GM19372 (cell line): ENCODE measurements around the gene LDHAL6B.

ENCODE experiments used
- ATAC-seq: cut with Tn5 transposase; IDR thresholded peaks from one replicate; pipeline ENCODE4 v1.9.1; 2021; ENCODE audit warnings: mild to moderate bottlenecking, low read depth, moderate library complexity; ENCODE audit not compliant: unreplicated experiment

Gene LDHAL6B

DNA sequence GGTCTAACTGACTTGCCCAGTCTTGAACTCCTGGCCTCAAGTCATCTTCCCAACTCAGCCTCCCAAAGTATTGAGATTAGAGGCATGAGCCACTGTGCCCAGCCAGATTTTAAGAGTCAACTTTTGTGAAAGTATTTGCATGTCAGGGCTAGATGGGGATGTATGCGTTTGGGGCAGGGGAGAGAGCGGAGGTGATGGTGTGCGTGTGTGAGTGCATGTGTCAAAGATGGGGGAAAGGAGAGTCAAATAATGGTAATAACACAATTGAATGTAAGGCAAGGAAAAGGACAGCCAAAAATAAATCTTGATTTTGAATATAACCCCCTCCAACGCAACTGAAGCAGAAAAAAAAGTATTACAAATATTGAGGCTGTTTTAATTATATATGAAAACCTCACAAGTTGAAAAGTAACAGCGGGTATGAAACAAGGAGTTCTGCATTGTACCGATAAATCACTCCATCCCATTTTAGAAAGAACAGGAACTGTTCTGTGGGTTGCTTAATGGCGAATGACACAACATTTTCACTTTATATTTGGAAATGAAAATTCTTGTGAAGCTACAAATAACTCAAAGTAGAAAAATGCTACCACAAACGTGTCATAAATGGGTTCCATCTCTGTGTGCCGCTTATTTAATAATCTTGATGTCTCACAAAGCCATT is 29.9 kb upstream of the LDHAL6B start:
- ATAC-seq, result no peak

DNA sequence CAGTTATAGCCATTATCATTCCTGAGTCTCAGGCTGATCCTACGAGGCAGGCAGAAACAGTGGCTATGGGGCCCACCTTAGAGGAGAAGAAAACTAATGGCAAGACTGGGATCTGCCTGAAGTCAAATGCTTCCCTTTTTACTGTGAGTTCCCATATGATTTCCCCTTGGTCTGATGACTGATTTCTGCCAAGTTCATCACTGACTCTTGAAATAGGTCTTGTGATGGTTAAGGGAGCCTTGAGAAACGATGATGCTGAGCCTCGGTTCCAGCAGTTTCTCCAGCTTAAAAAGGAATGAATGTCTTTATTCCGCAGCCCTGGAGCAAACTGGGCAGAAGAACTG is 29.4 kb upstream of the LDHAL6B start:
- ATAC-seq, result no peak

DNA sequence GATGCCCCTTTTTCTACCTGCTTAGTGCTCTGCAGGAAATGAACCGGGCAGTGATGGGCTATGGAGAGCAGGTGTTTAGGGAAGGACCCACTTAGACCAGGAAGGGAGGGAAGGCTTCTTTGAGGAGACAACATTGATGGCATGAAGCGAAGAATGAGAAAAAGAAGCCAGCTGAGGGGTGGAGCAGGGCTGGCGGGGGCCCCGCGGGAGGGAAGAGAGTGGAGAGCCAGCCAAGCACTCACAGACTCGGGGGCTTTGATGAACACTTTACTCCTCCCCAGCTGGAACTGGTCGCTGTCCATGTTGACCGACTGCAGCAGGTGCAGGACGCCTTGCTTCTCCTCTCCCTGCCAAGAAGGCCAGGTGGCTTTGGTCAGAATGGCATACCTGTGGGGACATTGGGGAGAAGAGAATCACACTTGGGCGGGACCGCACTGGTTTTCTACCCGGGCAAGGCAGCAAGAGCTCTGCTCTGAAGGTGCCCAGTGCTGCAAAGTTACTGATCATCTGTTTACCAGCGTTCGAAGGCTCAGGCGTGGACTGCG is 28.4 kb upstream of the LDHAL6B start:
- ATAC-seq, result no peak

GRCh38 chr15:59179717-59180116 is 26.9 kb upstream of the LDHAL6B start:
- no peak for ATAC-seq

DNA sequence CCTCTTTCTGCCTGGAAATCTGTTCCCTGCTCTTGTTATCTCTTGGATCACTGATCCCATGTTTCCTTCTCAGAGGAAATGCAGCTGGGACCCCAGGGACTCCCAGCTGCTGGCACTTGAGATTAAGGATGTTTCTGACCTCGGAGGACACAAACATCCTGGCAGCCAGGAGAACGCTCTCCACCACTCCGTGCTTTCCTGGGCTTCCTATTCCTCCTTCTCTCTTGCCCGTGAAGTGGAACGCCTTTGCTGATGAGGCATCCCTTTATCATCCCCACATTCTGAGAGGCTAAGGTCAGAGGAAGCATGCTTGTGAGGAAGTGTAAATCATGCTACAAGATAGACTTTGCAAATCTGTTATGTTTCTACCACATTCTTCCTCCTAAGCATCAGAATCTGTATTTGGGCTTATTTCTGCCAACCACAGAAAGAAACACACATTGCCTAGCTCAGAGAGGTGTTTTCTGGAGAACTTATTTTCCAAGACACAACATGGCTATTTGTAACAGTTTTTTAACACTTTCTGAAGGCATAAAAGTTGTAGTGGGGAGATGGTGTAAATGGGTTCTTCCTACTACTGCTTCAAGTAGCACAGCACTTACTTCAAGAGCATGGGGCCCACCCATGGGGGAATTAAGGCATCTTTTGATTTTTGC is 25.6 kb upstream of the LDHAL6B start:
- ATAC-seq, result no peak

GRCh38 chr15:59185725-59186124 is 20.9 kb upstream of the LDHAL6B start:
- ATAC-seq, result no peak

DNA sequence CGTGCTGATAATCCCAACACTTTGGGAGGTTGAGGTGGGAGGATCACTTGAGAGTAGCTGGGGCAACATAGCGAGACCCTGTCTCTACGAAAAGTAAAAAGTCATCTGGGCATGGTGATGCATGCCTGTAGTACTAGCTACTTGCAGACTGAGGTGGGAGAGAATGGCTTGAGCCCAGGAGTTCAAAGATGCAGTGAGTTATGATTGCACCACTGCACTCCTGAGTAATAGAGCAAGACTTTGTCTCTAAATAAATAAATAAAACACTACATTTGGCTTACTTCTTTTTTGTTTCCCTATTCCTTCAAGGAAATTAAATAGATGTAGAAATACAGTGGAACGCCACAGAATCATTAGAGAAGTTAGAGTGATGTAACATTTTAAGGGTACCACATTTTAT is 20.1 kb upstream of the LDHAL6B start:
- ATAC-seq, result no peak

DNA sequence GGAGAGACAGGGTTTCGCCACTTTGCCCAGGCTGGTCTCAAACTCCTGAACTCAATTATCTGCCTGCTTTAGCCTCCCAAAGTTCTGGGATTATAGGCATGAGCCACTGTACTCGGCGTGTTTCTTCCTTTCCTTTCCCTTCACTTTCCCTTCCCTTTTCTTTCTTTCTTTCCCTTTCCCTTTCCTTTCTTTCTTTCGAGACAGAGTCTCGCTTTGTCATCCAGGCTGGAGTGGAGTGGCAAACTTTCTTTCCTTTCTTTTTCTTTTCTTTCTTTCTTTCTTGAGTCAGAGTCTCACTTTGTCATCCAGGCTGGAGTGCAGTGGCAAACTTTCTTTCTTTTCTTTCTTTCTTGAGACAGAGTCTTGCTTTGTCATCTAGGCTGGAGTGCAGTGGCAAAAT is 17.4 kb upstream of the LDHAL6B start:
- ATAC-seq, result no peak

DNA sequence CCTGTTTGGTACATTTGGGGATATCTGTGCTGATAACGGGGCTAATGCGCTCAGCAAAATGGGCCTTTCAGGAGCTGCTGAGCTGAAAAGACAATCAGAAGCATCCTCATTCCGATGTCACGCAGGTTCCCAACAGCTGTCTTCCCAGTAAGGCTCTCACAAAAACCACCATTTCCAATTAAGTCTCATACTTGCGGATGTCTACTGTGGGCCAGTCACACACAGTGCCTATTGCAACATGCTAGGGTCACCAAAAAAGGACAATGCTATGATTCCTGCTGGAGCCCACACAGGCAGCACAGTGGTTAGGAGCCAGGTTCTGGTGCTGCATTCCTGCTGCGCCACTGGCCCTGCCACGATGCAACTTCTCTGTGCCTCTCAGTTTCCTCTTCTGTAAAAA is 16.4 kb upstream of the LDHAL6B start:
- ATAC-seq, result no peak

DNA sequence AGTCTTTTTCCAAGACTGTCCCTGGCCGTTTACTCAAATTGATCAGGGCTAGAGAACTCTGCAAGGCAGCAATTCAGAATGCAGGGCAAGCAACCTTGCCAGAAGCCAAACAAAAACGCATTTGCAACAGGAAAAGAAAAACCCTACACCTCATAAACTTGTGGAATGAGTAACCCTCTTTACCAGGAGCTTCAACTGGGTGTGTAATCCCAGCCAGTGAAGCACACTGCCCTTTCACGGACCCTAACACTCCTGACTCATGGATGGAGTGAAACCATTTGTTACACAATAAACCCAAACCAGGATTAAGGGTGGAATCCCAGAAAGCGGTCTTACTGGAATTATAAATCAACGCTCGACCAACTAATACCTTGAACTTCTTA is 14.8 kb upstream of the LDHAL6B start:
- ATAC-seq, result no peak

DNA sequence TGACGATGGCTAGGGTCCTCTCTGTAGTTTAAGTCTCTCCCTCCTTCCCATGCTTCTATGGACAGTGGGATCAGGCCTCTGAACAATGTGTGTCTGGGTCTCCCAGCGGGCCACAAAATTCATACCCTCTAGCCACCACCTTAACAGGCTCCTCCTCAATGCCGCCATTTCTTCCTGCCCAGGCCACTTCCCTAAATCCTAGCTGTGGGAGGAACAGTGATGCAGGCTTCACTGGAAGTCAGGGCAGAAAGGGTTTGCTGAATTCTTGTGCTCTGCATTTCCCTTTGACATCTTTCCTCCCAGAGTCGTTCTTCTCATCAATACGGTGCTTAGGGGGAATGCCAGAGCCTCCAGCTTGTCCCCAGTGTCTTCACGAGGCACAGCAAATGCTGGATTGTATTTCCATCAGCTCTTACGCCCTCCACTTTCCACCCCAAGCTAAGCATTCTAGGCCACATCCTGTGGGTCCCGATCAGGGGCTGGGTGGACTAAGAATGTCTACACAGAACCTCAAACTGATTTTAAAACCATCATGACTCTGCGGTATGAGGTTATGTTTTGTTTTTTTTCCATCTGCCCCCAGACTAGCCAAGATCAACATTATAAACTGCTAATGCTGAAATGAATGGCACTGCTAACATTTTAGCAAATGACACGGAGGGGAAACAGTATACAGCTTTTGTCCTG is 11.9 kb upstream of the LDHAL6B start:
- ATAC-seq, result no peak

- no peak for ATAC-seq
These were observed 10.2 kb upstream of the LDHAL6B start for GRCh38 chr15:59196416-59196815.

DNA sequence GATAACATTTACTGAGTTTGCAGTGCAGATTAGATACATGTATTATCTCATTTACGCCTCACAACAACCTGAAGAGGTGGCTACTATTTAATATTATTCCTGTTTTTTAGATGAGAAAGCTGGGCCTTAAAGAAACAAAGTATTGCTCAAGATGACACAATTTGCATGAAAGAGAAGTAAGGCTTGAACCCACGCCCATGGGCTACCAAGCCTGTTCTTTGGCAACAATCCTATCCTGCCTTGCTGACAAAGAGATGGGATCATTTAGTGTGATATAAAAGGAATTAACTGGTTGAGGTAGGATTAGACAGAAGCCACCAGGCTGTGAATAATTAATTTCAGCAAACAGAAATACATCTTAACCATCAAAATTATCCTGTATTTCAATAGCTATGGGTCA is 9.2 kb upstream of the LDHAL6B start:
- no peak for ATAC-seq

GRCh38 chr15:59199626-59200465 is 6.8 kb upstream of the LDHAL6B start:
- ATAC-seq, result no peak

- no peak for ATAC-seq
These were observed 6.1 kb upstream of the LDHAL6B start for GRCh38 chr15:59200560-59200959.

GRCh38 chr15:59203008-59203407 is 3.6 kb upstream of the LDHAL6B start:
- no peak for ATAC-seq

- ATAC-seq, result no peak
These were observed 3.0 kb upstream of the LDHAL6B start for GRCh38 chr15:59203657-59204056.

DNA sequence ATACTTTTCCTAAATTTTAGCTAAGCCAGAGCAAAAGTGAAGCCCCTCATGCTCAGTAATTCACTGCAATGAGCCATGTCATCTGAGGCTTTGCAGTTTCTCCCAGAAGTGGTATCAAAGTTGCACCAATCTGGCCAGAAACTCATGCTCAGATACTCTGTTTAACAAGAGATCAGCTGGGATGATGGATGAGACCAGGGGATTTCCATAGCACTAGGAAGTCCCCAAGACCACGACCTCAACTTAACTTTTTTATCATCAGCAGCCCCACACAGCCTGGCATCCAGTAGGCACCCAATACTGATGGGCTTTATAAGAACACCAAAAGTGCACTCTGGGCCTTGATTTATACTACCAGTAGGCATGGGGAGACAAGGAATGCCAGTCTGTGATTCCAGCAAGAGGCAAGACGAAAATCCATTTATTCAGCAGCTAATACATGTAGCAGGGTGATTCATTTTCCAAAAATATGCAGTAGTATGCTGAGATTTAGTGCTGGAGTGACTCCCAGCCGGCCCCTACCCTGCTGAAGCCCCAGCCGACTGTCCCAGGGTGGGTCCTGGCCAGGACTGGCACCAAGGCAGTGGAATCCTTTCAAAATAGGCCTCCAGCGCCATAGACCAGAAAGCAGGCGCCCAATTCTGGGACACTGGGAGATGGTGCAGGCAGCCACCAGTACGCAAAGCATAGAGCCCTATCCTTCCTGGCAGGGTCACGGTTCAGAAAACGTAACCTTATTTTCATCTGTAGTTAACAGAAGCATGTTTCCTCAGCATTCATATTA is 612 bp upstream of the LDHAL6B start:
- no peak for ATAC-seq

DNA sequence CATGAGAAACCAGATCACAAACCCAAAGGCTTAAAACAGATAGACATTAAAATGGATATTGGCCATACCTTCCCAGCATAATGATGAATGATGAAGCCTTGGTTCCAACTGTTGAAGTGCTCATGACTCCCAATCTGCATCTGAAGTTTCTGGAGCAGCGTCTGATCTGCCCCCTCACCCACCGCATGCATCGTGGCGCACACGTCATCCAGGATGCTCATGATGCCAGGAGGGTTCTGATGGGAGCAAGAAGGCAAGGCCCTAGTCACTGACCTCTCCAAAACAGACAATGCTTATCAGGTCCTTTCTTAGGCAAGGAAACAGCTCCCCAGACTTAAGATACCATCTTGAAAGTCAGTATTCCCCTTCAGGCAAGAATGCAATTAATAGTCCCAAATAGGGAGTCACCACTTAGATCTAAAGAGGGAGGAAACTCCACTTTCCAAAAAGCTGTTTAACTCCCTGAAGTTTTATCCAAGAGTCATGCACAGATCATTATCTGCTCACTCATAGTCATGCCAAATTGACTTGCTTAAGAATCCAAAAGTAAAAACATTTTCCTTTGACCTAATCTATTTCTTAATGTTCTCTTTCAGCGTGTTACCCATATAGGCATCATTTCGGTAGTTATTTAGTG is 2.1 kb downstream of the LDHAL6B start:
- no peak for ATAC-seq

DNA sequence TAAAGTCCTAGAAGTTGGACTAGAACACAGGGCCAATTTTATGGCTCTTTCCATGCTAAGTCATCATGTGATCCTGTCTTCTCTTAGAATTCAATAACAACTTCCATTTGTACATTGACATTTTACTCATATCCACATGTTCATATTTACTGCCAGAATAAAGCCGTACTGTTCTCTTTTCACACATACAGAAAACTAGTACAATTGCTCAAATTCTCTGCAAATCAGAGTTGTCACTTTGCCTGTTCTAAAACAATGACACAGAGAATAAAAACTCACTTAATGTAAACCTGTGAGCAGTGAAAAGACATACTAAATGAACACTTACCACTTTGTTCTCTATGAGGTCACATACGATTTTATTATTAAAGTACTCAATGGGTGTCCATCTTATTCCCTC is 3.5 kb downstream of the LDHAL6B start:
- no peak for ATAC-seq
